PC-9 (cell line): ENCODE results near the gene MC2R. TPM values are rescaled to one million over a fixed set of nuclear protein-coding genes. Genes with fewer than 3 reads are reported as not detected.

Experiments
- BruUV-seq: library from RNA; stranded (reverse); fragments of 400-500 nt; replicated peaks from 2 replicates; lab custom pipeline; 2021; lab: Mats Ljungman, UMichigan
- CTCF ChIA-PET: fragments of 300-600 bp; sonication (Branson Sonifier 250); formaldehyde crosslinking; loops from one replicate; lab custom pipeline; 2022; ENCODE audit warnings: antibody characterized with exemption; lab: Charles Lee
- POLR2A ChIA-PET: fragments of 300-600 bp; sonication (Branson Sonifier 250); formaldehyde crosslinking; loops from one replicate; lab custom pipeline; 2022; ENCODE audit warnings: antibody characterized with exemption; ENCODE audit not compliant: unreplicated experiment; lab: Charles Lee
- DNase-seq, 2 experiments: peaks; one replicate each; pipeline versions ENCODE4 v3.0.0 to v3.0.0-alpha.2; 2015 to 2022; ENCODE audit warnings: mixed read lengths in 1 of 2
- H2AFZ ChIP-seq: fragments of 200-600 bp; sonication (generic); 2 replicates; pipeline ENCODE4 v1.8.1; 2017; ENCODE audit warnings: antibody characterized with exemption
- H3F3A ChIP-seq: fragments of 200-600 bp; sonication (generic); 2 replicates; pipeline ENCODE4 v1.8.1; 2017; ENCODE audit warnings: antibody characterized with exemption, mild to moderate bottlenecking, low read depth; ENCODE audit not compliant: insufficient read depth
- H3K27ac ChIP-seq: fragments of 200-600 bp; sonication (generic); 2 replicates; pipeline ENCODE4 v1.6.1; 2016; ENCODE audit warnings: mixed run types
- H3K27me3 ChIP-seq: fragments of 200-600 bp; sonication (generic); 2 replicates; pipeline ENCODE4 v1.6.1; 2016; ENCODE audit warnings: low read depth, mixed run types; ENCODE audit not compliant: insufficient read depth
- H3K36me3 ChIP-seq: fragments of 200-600 bp; sonication (generic); 2 replicates; pipeline ENCODE4 v1.6.1; 2016; ENCODE audit warnings: low read depth, mixed run types
- H3K4me1 ChIP-seq: fragments of 200-600 bp; sonication (generic); replicated peaks from 2 replicates; pipeline ENCODE4 v1.6.1; 2016; ENCODE audit warnings: mixed run types; ENCODE audit not compliant: insufficient read depth
- H3K4me2 ChIP-seq: fragments of 200-600 bp; sonication (generic); 2 replicates; pipeline ENCODE4 v1.6.1; 2017; ENCODE audit warnings: mixed run types
- H3K4me3 ChIP-seq: fragments of 200-600 bp; sonication (generic); 2 replicates; pipeline ENCODE4 v1.6.1; 2016; ENCODE audit warnings: mixed run types
- H3K79me2 ChIP-seq: fragments of 200-600 bp; sonication (generic); 2 replicates; pipeline ENCODE4 v1.6.1; 2017; ENCODE audit warnings: low read depth, mixed run types
- H3K9me2 ChIP-seq: fragments of 200-600 bp; sonication (generic); 2 replicates; pipeline ENCODE4 v1.8.1; 2017; ENCODE audit warnings: mild to moderate bottlenecking; ENCODE audit not compliant: insufficient read depth
- H3K9me3 ChIP-seq: fragments of 200-600 bp; sonication (generic); 2 replicates; pipeline ENCODE4 v1.8.1; 2016; ENCODE audit warnings: low read depth; ENCODE audit not compliant: insufficient read depth
- H4K20me1 ChIP-seq: fragments of 200-600 bp; sonication (generic); 2 replicates; pipeline ENCODE4 v1.8.1; 2017; ENCODE audit not compliant: insufficient read depth
- EZH2 ChIP-seq: fragments of 200-600 bp; sonication (generic); IDR thresholded peaks from 2 replicates; pipeline ENCODE4 v1.8.0; 2017; ENCODE audit warnings: antibody characterized with exemption, low read depth
- intact Hi-C: fragments of 100-400 bp; cut with micrococcal nuclease; formaldehyde crosslinking; loops from one replicate; pipeline ENCODE4 v1.10.0; 2022; ENCODE audit not compliant: unreplicated experiment
- total RNA-seq: library from RNA; stranded (reverse); gene quantifications from 2 replicates; pipeline ENCODE4 v1.2.3, GENCODE V29; 2021
- TF ChIP-seq, protein P1 (sequence below): fragments of 200-600 bp; sonication (generic); conservative IDR thresholded peaks from 2 replicates; pipeline ENCODE4 v1.6.1; 2017; ENCODE audit warnings: mixed run types, antibody characterized with exemption, mild to moderate bottlenecking, moderate library complexity

Gene MC2R
- total RNA-seq, 1 experiment from 2014 or later = not detected

DNA sequence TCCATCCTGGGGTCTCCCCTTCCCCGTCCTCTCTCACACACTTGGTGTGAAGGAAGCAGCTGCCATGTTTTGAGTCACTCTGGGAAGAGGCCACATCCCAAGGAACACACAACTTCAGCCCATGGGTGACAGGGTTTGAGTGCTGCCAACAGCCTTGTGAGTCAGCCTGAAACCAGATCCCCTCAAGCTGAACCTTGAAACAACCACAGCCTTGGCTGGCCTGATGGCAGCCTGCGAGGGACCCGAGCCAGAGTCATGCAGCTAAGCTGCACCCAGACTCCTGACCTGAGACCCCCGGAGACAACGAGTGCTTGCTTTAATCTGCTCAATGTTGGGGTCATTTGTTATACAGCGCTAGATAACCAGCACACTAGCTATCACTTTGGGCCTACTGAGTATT, 19.3 kb upstream of the MC2R start:
- no peaks in the 10 kb centered on the region for H3F3A ChIP-seq
- no peak overlapping the region for H3K4me2 ChIP-seq
- no peaks in the 10 kb centered on the region for H3K9me2 ChIP-seq
- BruUV-seq = no TSS peak
- no peak for DNase-seq
- CTCF ChIA-PET = no interaction called here
- H3K9me3 ChIP-seq = no peaks in the 10 kb centered on the region; the same call in 1 of the 2 replicates
- H3K79me2 ChIP-seq = no peaks in the 10 kb centered on the region
- H2AFZ ChIP-seq = no peak overlapping the region
- POLR2A ChIA-PET = no interaction called here
- H3K4me3 ChIP-seq = no peak overlapping the region
- H3K27me3 ChIP-seq = peaks cover 59% of the 10 kb centered on the region
- TF ChIP-seq, protein P1, sequence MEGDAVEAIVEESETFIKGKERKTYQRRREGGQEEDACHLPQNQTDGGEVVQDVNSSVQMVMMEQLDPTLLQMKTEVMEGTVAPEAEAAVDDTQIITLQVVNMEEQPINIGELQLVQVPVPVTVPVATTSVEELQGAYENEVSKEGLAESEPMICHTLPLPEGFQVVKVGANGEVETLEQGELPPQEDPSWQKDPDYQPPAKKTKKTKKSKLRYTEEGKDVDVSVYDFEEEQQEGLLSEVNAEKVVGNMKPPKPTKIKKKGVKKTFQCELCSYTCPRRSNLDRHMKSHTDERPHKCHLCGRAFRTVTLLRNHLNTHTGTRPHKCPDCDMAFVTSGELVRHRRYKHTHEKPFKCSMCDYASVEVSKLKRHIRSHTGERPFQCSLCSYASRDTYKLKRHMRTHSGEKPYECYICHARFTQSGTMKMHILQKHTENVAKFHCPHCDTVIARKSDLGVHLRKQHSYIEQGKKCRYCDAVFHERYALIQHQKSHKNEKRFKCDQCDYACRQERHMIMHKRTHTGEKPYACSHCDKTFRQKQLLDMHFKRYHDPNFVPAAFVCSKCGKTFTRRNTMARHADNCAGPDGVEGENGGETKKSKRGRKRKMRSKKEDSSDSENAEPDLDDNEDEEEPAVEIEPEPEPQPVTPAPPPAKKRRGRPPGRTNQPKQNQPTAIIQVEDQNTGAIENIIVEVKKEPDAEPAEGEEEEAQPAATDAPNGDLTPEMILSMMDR = no peak
- no peak for TF ChIP-seq EZH2
- intact Hi-C loops = no loop called here
- H3K36me3 ChIP-seq = no peaks in the 10 kb centered on the region
- no peaks in the 10 kb centered on the region for H3K4me1 ChIP-seq
- no peaks in the 10 kb centered on the region for H4K20me1 ChIP-seq
- H3K27ac ChIP-seq = no peak overlapping the region

- BruUV-seq = no TSS peak
- POLR2A ChIA-PET = no interaction called here
- H3K27ac ChIP-seq = no peak overlapping the region
- no peaks in the 10 kb centered on the region for H3K4me1 ChIP-seq
- no peak for DNase-seq
- no peak overlapping the region for H3K4me3 ChIP-seq
- H3K79me2 ChIP-seq = no peaks in the 10 kb centered on the region
- H3K9me3 ChIP-seq = no peaks in the 10 kb centered on the region; the same call in 1 of the 2 replicates
- H3K27me3 ChIP-seq = peaks cover 59% of the 10 kb centered on the region
- TF ChIP-seq EZH2 = no peak
- TF ChIP-seq, protein P1 = no peak
- H3K4me2 ChIP-seq = no peak overlapping the region
- H2AFZ ChIP-seq = no peak overlapping the region
- CTCF ChIA-PET = no interaction called here
- no peaks in the 10 kb centered on the region for H3K9me2 ChIP-seq
- H4K20me1 ChIP-seq = no peaks in the 10 kb centered on the region
- H3F3A ChIP-seq = no peaks in the 10 kb centered on the region
- intact Hi-C loops = no loop called here
- no peaks in the 10 kb centered on the region for H3K36me3 ChIP-seq
These were observed 18.7 kb upstream of the MC2R start for GRCh38 chr18:13934058-13934457.

GRCh38 chr18:13932285-13933025, 17.1 kb upstream of the MC2R start:
- H3K4me3 ChIP-seq = no peak overlapping the region
- TF ChIP-seq, protein P1 = no peak
- no peak for TF ChIP-seq EZH2
- no peak overlapping the region for H2AFZ ChIP-seq
- DNase-seq = no peak
- H3K27ac ChIP-seq = no peak overlapping the region
- H3K4me2 ChIP-seq = no peak overlapping the region
- BruUV-seq = no TSS peak
- H3K27me3 ChIP-seq = peaks cover 46% of the 10 kb centered on the region
- ChIA-PET POLR2A (no interaction called here), CTCF (no interaction called here)
- intact Hi-C loops = no loop called here
- H4K20me1 ChIP-seq = no peaks in the 10 kb centered on the region
- H3K9me2 ChIP-seq = no peaks in the 10 kb centered on the region
- no peaks in the 10 kb centered on the region for H3K36me3 ChIP-seq
- H3K79me2 ChIP-seq = no peaks in the 10 kb centered on the region
- H3K9me3 ChIP-seq = no peaks in the 10 kb centered on the region; the same call in 1 of the 2 replicates
- no peaks in the 10 kb centered on the region for H3K4me1 ChIP-seq
- H3F3A ChIP-seq = no peaks in the 10 kb centered on the region
